OCI-LY7 (cell line): ENCODE results near the gene ELOVL5.

ENCODE experiments used
- EZH2phosphoT487 ChIP-seq: fragments of 200-600 bp; sonication (generic); IDR thresholded peaks from 2 replicates; pipeline ENCODE4 v1.6.1; 2018; ENCODE audit warnings: low read depth, borderline replicate concordance, mild to moderate bottlenecking, mixed run types, antibody characterized with exemption, low read length, moderate library complexity, mixed read lengths
- TF ChIP-seq, protein P1 (sequence below): fragments of 200-600 bp; sonication (generic); conservative IDR thresholded peaks from 2 replicates; pipeline ENCODE4 v1.5.1; 2014; ENCODE audit warnings: mild to moderate bottlenecking, antibody characterized with exemption, low read length, moderate library complexity, mixed read lengths

- TF ChIP-seq, protein P1, sequence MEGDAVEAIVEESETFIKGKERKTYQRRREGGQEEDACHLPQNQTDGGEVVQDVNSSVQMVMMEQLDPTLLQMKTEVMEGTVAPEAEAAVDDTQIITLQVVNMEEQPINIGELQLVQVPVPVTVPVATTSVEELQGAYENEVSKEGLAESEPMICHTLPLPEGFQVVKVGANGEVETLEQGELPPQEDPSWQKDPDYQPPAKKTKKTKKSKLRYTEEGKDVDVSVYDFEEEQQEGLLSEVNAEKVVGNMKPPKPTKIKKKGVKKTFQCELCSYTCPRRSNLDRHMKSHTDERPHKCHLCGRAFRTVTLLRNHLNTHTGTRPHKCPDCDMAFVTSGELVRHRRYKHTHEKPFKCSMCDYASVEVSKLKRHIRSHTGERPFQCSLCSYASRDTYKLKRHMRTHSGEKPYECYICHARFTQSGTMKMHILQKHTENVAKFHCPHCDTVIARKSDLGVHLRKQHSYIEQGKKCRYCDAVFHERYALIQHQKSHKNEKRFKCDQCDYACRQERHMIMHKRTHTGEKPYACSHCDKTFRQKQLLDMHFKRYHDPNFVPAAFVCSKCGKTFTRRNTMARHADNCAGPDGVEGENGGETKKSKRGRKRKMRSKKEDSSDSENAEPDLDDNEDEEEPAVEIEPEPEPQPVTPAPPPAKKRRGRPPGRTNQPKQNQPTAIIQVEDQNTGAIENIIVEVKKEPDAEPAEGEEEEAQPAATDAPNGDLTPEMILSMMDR: no peak
- no peak for TF ChIP-seq EZH2phosphoT487
Observed at GRCh38 chr6:53297004-53297403, 51.7 kb downstream of the ELOVL5 start.
